ENCODE measurements around the gene IL16. TPM values are rescaled to one million over a fixed set of nuclear protein-coding genes. Genes with fewer than 3 reads are reported as not detected.

IL16 gene
- polyA plus RNA-seq, 1 donor (not counting 4 experiments of a cell fraction or from before 2014, with no cell fraction given), result not detected

DNA sequence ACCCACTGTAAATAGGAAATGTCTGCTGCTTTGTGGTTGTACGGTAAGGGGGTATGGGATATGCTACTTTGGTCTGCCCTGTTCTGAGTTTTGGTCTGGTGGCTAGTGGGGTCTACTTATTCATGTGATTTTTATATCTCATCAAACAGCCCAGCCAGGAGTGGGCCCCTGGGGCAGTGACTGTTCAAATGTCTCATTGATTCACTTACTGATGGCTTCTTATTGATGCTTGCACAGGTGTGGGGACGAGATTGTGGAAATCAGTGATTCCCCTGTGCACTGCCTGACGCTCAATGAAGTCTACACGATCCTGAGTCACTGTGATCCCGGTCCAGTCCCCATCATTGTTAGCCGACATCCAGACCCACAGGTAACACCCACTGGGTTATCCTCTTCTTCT is 88.8 kb downstream of the IL16 start:
- Histone ChIP-seq H2AFZ (ENCODE audit: control insufficient read depth, low read length) (no peak overlapping the region), H3K4me2 (ENCODE audit: control insufficient read depth, extremely low read depth, insufficient read depth, low read depth, low read length) (no peak overlapping the region), H3K9me1 (ENCODE audit: control insufficient read depth, extremely low read depth, insufficient read depth, low read length) (no peaks in the 10 kb centered on the region), H3K4me1 (ENCODE audit: control insufficient read depth, extremely low read depth, insufficient read depth, low read length) (no peaks in the 10 kb centered on the region), H4K20me1 (ENCODE audit: control insufficient read depth, extremely low read depth, insufficient read depth, low read length) (no peaks in the 10 kb centered on the region), H3K4me3 (ENCODE audit: control insufficient read depth in 2 of 3, extremely low read depth in 1 of 3, insufficient read depth in 2 of 3, low read depth in 1 of 3, low read length in 3 of 3) (no peak overlapping the region), H3K36me3 (ENCODE audit: control insufficient read depth in 2 of 2, extremely low read depth in 1 of 2, insufficient read depth in 2 of 2, low read length in 2 of 2) (no peaks in the 10 kb centered on the region), H3K79me2 (ENCODE audit: control insufficient read depth, insufficient read depth, low read length) (no peaks in the 10 kb centered on the region), H3K27me3 (ENCODE audit: control insufficient read depth, extremely low read depth, insufficient read depth, low read length) (peaks cover 5% of the 10 kb centered on the region), H3K27ac (ENCODE audit: control insufficient read depth, insufficient read depth, low read length) (no peak overlapping the region), H3K9me3 (ENCODE audit: control insufficient read depth, low read depth, low read length) (no peaks in the 10 kb centered on the region), H3K9ac (ENCODE audit: control insufficient read depth, extremely low read depth, insufficient read depth, low read length) (no peak overlapping the region)
- TF ChIP-seq EZH2 (IDR thresholded peaks at IDR 0.05; ENCODE audit: low read length), result no peak
- TF ChIP-seq, protein P1, sequence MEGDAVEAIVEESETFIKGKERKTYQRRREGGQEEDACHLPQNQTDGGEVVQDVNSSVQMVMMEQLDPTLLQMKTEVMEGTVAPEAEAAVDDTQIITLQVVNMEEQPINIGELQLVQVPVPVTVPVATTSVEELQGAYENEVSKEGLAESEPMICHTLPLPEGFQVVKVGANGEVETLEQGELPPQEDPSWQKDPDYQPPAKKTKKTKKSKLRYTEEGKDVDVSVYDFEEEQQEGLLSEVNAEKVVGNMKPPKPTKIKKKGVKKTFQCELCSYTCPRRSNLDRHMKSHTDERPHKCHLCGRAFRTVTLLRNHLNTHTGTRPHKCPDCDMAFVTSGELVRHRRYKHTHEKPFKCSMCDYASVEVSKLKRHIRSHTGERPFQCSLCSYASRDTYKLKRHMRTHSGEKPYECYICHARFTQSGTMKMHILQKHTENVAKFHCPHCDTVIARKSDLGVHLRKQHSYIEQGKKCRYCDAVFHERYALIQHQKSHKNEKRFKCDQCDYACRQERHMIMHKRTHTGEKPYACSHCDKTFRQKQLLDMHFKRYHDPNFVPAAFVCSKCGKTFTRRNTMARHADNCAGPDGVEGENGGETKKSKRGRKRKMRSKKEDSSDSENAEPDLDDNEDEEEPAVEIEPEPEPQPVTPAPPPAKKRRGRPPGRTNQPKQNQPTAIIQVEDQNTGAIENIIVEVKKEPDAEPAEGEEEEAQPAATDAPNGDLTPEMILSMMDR (optimal IDR thresholded peaks at IDR 0.05 in 1 of 3, IDR thresholded peaks at IDR 0.05 in 1 of 3, conservative IDR thresholded peaks at IDR 0.05 in 1 of 3; ENCODE audit: extremely low read depth in 1 of 3, insufficient read depth in 2 of 3, low read length in 3 of 3), result no peak
- no peak for FAIRE-seq
- dilution Hi-C loops (cut with MboI; ENCODE audit: extremely low pct_ligation_motif_present, low sequenced_read_pairs), result no loop called here
- DNase-seq (ENCODE audit: low read depth, low spot score), result no peak

DNA sequence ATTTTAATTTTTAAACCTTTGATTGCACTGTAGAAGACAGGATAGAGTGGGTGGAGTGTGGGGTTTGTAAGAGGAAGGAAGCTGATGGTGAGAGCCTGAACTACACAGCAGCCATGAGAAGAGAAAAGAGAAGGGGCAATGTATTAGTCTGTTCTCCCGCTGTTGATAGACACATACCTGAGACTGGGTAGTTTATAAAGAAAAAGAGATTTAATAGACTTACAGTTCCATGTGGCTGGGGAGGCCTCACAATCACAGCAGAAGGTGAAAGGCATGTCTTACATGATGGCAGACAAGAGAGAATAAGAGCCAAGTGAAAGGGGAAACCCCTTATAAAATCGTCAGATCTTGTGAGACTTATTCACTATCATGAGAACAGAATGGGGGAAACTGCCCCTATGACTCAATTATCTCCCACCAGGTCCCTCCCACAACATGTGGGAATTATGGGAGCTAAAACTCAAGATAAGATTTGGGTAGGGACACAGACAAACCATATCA is 90.0 kb downstream of the IL16 start:
- Histone ChIP-seq H3K9me3 (ENCODE audit: control insufficient read depth, low read depth, low read length) (no peaks in the 10 kb centered on the region), H3K4me1 (ENCODE audit: control insufficient read depth, extremely low read depth, insufficient read depth, low read length) (no peaks in the 10 kb centered on the region), H4K20me1 (ENCODE audit: control insufficient read depth, extremely low read depth, insufficient read depth, low read length) (no peaks in the 10 kb centered on the region), H3K9me1 (ENCODE audit: control insufficient read depth, extremely low read depth, insufficient read depth, low read length) (no peaks in the 10 kb centered on the region), H3K9ac (ENCODE audit: control insufficient read depth, extremely low read depth, insufficient read depth, low read length) (no peak overlapping the region), H3K4me2 (ENCODE audit: control insufficient read depth, extremely low read depth, insufficient read depth, low read depth, low read length) (no peak overlapping the region), H2AFZ (ENCODE audit: control insufficient read depth, low read length) (no peak overlapping the region), H3K27ac (ENCODE audit: control insufficient read depth, insufficient read depth, low read length) (no peak overlapping the region), H3K36me3 (ENCODE audit: control insufficient read depth in 2 of 2, extremely low read depth in 1 of 2, insufficient read depth in 2 of 2, low read length in 2 of 2) (no peaks in the 10 kb centered on the region), H3K79me2 (ENCODE audit: control insufficient read depth, insufficient read depth, low read length) (no peaks in the 10 kb centered on the region), H3K27me3 (ENCODE audit: control insufficient read depth, extremely low read depth, insufficient read depth, low read length) (no peaks in the 10 kb centered on the region), H3K4me3 (ENCODE audit: control insufficient read depth in 2 of 3, extremely low read depth in 1 of 3, insufficient read depth in 2 of 3, low read depth in 1 of 3, low read length in 3 of 3) (no peak overlapping the region)
- FAIRE-seq (no peak), DNase-seq (ENCODE audit: low read depth, low spot score) (no peak)
- TF ChIP-seq, protein P1 (optimal IDR thresholded peaks at IDR 0.05 in 1 of 3, IDR thresholded peaks at IDR 0.05 in 1 of 3, conservative IDR thresholded peaks at IDR 0.05 in 1 of 3; ENCODE audit: extremely low read depth in 1 of 3, insufficient read depth in 2 of 3, low read length in 3 of 3), result no peak
- no peak for TF ChIP-seq EZH2 (IDR thresholded peaks at IDR 0.05; ENCODE audit: low read length)
- dilution Hi-C loops (cut with MboI; ENCODE audit: extremely low pct_ligation_motif_present, low sequenced_read_pairs), result no loop called here

Measured in keratinocyte (primary cell).